SU-DHL-6 (cell line): ENCODE measurements around the gene UFC1.

Source experiments
- H2AFZ ChIP-seq: fragments of 200-600 bp; sonication (generic); 2 replicates; pipeline ENCODE4 v1.6.1; 2014; ENCODE audit warnings: low read depth, mild to moderate bottlenecking, moderate library complexity, mixed read lengths, antibody characterized with exemption, low read length; ENCODE audit not compliant: severe bottlenecking
- H3F3A ChIP-seq: fragments of 200-600 bp; shearing (Covaris generic); 2 replicates; pipeline ENCODE4 v1.6.0; 2016; ENCODE audit warnings: antibody characterized with exemption, mild to moderate bottlenecking; ENCODE audit not compliant: insufficient read depth
- H3K27ac ChIP-seq: fragments of 200-600 bp; sonication (generic); 2 replicates; pipeline ENCODE4 v1.5.1; 2016; ENCODE audit warnings: low read depth, mild to moderate bottlenecking, low read length, moderate library complexity, mixed read lengths
- H3K27me3 ChIP-seq: fragments of 200-600 bp; sonication (generic), shearing (Covaris generic); 2 replicates; pipeline ENCODE4 v1.6.0; 2014; ENCODE audit warnings: mild to moderate bottlenecking, low read length
- H3K36me3 ChIP-seq: fragments of 200-600 bp; sonication (generic); 2 replicates; pipeline ENCODE4 v1.6.1; 2014; ENCODE audit warnings: mild to moderate bottlenecking, low read length, mixed read lengths
- H3K4me2 ChIP-seq: fragments of 300-600, 200-600 bp; shearing (Covaris generic), sonication (generic); 2 replicates; pipeline ENCODE4 v1.6.0; 2014; ENCODE audit warnings: low read length, low read depth, mild to moderate bottlenecking; ENCODE audit not compliant: poor library complexity, severe bottlenecking
- H3K4me3 ChIP-seq: fragments of 200-600 bp; sonication (generic); 2 replicates; pipeline ENCODE4 v1.5.1; 2014; ENCODE audit warnings: antibody characterized with exemption, low read length, mild to moderate bottlenecking, mixed read lengths; ENCODE audit not compliant: insufficient read depth, poor library complexity, severe bottlenecking
- H3K79me2 ChIP-seq: fragments of 200-600 bp; sonication (generic); 2 replicates; pipeline ENCODE4 v1.6.1; 2014; ENCODE audit warnings: mild to moderate bottlenecking, low read length, moderate library complexity; ENCODE audit not compliant: insufficient read depth
- H3K9ac ChIP-seq: fragments of 200-600 bp; sonication (generic); 2 replicates; pipeline ENCODE4 v1.7.0; 2014; ENCODE audit warnings: mild to moderate bottlenecking, low read length
- H3K9me2 ChIP-seq: fragments of 200-600 bp; sonication (generic); replicated peaks from 2 replicates; pipeline ENCODE4 v1.6.1; 2014; ENCODE audit warnings: low read length; ENCODE audit not compliant: insufficient read depth
- H3K9me3 ChIP-seq: fragments of 200-600 bp; sonication (generic); 2 replicates; pipeline ENCODE4 v1.6.1; 2014; ENCODE audit warnings: low read length, mixed read lengths; ENCODE audit not compliant: insufficient read depth
- H4K20me1 ChIP-seq: fragments of 200-600 bp; sonication (generic); 2 replicates; pipeline ENCODE4 v1.6.1; 2014; ENCODE audit warnings: low read depth, mild to moderate bottlenecking, antibody characterized with exemption, low read length, moderate library complexity, mixed read lengths
- EZH2phosphoT487 ChIP-seq: fragments of 200-600 bp; sonication (generic), shearing (Covaris generic); conservative IDR thresholded peaks from 2 replicates; pipeline ENCODE4 v1.6.1; 2018; ENCODE audit warnings: mild to moderate bottlenecking, antibody characterized with exemption, low read length, moderate library complexity, mixed read lengths
- TF ChIP-seq, protein P1 (sequence below): fragments of 200-600 bp; sonication (generic); IDR thresholded peaks from one replicate; pipeline ENCODE4 v1.5.1; 2017; ENCODE audit warnings: antibody characterized with exemption, mild to moderate bottlenecking, low read length, moderate library complexity; ENCODE audit not compliant: insufficient read depth, poor library complexity, severe bottlenecking

Gene UFC1

GRCh38 chr1:161133220-161133740 is 20.5 kb upstream of the UFC1 start:
- TF ChIP-seq EZH2phosphoT487, result no peak
- TF ChIP-seq, protein P1, sequence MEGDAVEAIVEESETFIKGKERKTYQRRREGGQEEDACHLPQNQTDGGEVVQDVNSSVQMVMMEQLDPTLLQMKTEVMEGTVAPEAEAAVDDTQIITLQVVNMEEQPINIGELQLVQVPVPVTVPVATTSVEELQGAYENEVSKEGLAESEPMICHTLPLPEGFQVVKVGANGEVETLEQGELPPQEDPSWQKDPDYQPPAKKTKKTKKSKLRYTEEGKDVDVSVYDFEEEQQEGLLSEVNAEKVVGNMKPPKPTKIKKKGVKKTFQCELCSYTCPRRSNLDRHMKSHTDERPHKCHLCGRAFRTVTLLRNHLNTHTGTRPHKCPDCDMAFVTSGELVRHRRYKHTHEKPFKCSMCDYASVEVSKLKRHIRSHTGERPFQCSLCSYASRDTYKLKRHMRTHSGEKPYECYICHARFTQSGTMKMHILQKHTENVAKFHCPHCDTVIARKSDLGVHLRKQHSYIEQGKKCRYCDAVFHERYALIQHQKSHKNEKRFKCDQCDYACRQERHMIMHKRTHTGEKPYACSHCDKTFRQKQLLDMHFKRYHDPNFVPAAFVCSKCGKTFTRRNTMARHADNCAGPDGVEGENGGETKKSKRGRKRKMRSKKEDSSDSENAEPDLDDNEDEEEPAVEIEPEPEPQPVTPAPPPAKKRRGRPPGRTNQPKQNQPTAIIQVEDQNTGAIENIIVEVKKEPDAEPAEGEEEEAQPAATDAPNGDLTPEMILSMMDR, result no peak
- Histone ChIP-seq H3K9me2 (no peaks in the 10 kb centered on the region), H3K4me2 (peak overlapping the region; percentile 92), H3K36me3 (no peaks in the 10 kb centered on the region), H2AFZ (peak overlapping the region; percentile 90), H3K27ac (peak overlapping the region; percentile 64), H3K9me3 (no peaks in the 10 kb centered on the region), H3K79me2 (peaks cover 19% of the 10 kb centered on the region), H3K4me3 (peak overlapping the region; percentile 92), H3K9ac (peak overlapping the region; percentile 83), H4K20me1 (no peaks in the 10 kb centered on the region), H3F3A (peaks cover 25% of the 10 kb centered on the region), H3K27me3 (no peaks in the 10 kb centered on the region)

GRCh38 chr1:161137881-161138280 is 15.9 kb upstream of the UFC1 start:
- Histone ChIP-seq H3K4me3 (no peak overlapping the region), H3K27me3 (no peaks in the 10 kb centered on the region), H3K9me2 (no peaks in the 10 kb centered on the region), H3F3A (peaks cover 12% of the 10 kb centered on the region), H3K4me2 (no peak overlapping the region), H3K27ac (no peak overlapping the region), H3K36me3 (no peaks in the 10 kb centered on the region), H3K9me3 (no peaks in the 10 kb centered on the region), H3K79me2 (peaks cover 10% of the 10 kb centered on the region), H3K9ac (no peak overlapping the region), H4K20me1 (no peaks in the 10 kb centered on the region), H2AFZ (no peak overlapping the region)
- TF ChIP-seq, protein P1, result no peak
- no peak for TF ChIP-seq EZH2phosphoT487

- Histone ChIP-seq H3K4me3 (no peak overlapping the region), H3K9me2 (no peaks in the 10 kb centered on the region), H3K27ac (no peak overlapping the region), H3K27me3 (no peaks in the 10 kb centered on the region), H3K9me3 (no peaks in the 10 kb centered on the region), H4K20me1 (no peaks in the 10 kb centered on the region), H3K36me3 (no peaks in the 10 kb centered on the region), H3K4me2 (no peak overlapping the region), H3F3A (peaks cover 12% of the 10 kb centered on the region), H3K9ac (no peak overlapping the region), H2AFZ (no peak overlapping the region), H3K79me2 (peaks cover 6% of the 10 kb centered on the region)
- TF ChIP-seq, protein P1, result no peak
- TF ChIP-seq EZH2phosphoT487, result no peak
Measured at GRCh38 chr1:161138431-161138830, 15.3 kb upstream of the UFC1 start.
